Psoas muscle (tissue), 8 donors: Measurements from ENCODE around the gene DIDO1. TPM values are rescaled to one million over a fixed set of nuclear protein-coding genes. Genes with fewer than 3 reads are reported as not detected.

ENCODE experiments used
- ATAC-seq, 4 donors: fragments of 200-7000 bp; cut with Tn5 transposase; one replicate each; pipeline ENCODE4 v1.9.1; 2020; ENCODE audit warnings: moderate library complexity in 3 of 4, mild to moderate bottlenecking in 2 of 4
- DNase-seq, 2 donors: peaks; one replicate each; pipeline ENCODE4 v3.0.0-alpha.2; 2020
- H3K27ac ChIP-seq: fragments of 200-600 bp; one replicate; pipeline ENCODE4 v1.8.0; 2022
- H3K27me3 ChIP-seq, 3 donors: fragments of 200-600 bp in 1 of 3; one replicate each; pipeline versions ENCODE4 v1.6.1 to v1.8.0; 2013 to 2022; ENCODE audit warnings: low read length in 2 of 3, mild to moderate bottlenecking in 2 of 3, moderate library complexity in 1 of 3; ENCODE audit not compliant: insufficient read depth in 3 of 3
- H3K36me3 ChIP-seq, 2 donors: fragments of 200-600 bp in 1 of 2; one replicate each; pipeline versions ENCODE4 v1.6.1 to v1.8.0; 2013 to 2022; ENCODE audit warnings: low read depth in 1 of 2, mild to moderate bottlenecking in 1 of 2, moderate library complexity in 1 of 2; ENCODE audit not compliant: insufficient read depth in 1 of 2
- H3K4me1 ChIP-seq: fragments of 200-600 bp; one replicate; pipeline ENCODE4 v1.8.0; 2022
- H3K4me3 ChIP-seq: fragments of 200-600 bp; one replicate; pipeline ENCODE4 v1.8.0; 2022; ENCODE audit warnings: mild to moderate bottlenecking
- H3K9me3 ChIP-seq: fragments of 200-600 bp; one replicate; pipeline ENCODE4 v1.8.0; 2022
- WGBS, 3 donors: extraction: QIAGEN DNeasy Blood & Tissue Kit; methylation state at CpG; one replicate each; pipeline versions ENCODE4 v1.1.6 to v1.1.7; 2013; 5-methylcytosine and 5-hydroxymethylcytosine counted together
- intact Hi-C, 2 donors: fragments of 100-400 bp; cut with DNase I; formaldehyde crosslinking; loops; one replicate each; pipeline versions ENCODE4 v1.11.0 to v1.14.2; 2022
- polyA plus RNA-seq, 3 donors: library from polyadenylated mRNA; stranded (reverse); fragments of 200-250 nt; gene quantifications; one replicate each; pipeline ENCODE4 v1.2.3, GENCODE V29; 2013
- total RNA-seq, 4 donors: library from RNA; stranded (reverse); fragmentation: NEBNext Ultra II Directional in 2 of 4; extraction: Animal tissue kit (Norgen Biotek cat#: 25700) in 2 of 4; gene quantifications; one replicate each; pipeline versions ENCODE4 v1.2.1 to v1.2.4, GENCODE V29; 2021 to 2023
- TF ChIP-seq, protein P1 (sequence below): fragments of 200-600 bp; IDR thresholded peaks from one replicate; pipeline ENCODE4 v1.8.0; 2022; ENCODE audit warnings: antibody characterized with exemption
- donor health status: healthy with polysubstance abuse.
- donor health status: DM: no; HTN: no; CAD: no; lungs with moderate emphysema.
- donor health status: Bipolar disorder and iron deficiency.
- donor health status: healthy.
- donor health status: DM: yes; HTN: yes; CAD: no.
- donor health status: DM: no; HTN: no; CAD: no.
- donor health status: DM: no; HTN: no; CAD: no.
- donor health status: DM: yes; HTN: yes; CAD: no.

The DIDO1 gene
- total and polyA plus RNA-seq, 7 donors: 10.0 to 32.4 (median 23.9) TPM

DNA sequence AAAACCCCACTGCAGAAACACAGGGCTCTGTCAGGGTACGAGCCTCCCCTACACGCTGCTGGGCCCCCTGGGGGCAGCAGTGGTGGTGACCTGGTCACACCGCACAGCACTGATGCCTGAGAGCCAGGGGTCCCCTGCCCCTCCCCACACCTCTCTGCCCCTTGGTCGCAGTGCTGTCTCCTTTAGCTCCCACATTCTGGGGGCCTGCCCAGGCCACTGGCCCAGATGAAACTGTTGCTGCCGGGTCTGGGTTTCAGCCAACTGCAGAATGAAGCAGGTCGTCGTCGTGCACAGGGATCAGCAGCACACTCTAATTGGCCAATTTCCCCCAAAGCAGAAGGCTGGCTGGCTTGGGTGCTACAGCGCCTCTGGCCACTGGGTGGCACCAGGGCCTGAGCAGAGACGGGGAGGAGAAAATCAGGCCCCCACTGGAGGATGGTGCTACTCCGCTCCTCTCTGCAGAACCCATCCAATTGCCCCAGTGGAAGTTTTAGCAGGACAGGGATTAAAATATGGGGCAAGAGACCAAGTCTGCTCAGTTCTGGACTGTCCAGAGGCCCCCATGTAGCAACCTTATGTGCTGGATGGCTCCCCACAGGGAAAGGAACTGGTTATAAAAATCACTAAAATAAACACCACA is 26.1 kb downstream of the DIDO1 start:
- TF ChIP-seq, protein P1, sequence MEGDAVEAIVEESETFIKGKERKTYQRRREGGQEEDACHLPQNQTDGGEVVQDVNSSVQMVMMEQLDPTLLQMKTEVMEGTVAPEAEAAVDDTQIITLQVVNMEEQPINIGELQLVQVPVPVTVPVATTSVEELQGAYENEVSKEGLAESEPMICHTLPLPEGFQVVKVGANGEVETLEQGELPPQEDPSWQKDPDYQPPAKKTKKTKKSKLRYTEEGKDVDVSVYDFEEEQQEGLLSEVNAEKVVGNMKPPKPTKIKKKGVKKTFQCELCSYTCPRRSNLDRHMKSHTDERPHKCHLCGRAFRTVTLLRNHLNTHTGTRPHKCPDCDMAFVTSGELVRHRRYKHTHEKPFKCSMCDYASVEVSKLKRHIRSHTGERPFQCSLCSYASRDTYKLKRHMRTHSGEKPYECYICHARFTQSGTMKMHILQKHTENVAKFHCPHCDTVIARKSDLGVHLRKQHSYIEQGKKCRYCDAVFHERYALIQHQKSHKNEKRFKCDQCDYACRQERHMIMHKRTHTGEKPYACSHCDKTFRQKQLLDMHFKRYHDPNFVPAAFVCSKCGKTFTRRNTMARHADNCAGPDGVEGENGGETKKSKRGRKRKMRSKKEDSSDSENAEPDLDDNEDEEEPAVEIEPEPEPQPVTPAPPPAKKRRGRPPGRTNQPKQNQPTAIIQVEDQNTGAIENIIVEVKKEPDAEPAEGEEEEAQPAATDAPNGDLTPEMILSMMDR: peak; percentile 80
- WGBS, 3 donors: 1 to 3% (median 2%) methylated on average over 11 of the region's 11 CpGs
- Histone ChIP-seq H3K27me3 (no peaks in the 10 kb centered on the region), H3K4me1 (peaks cover 10% of the 10 kb centered on the region), H3K36me3 (peaks cover 6 to 53% of the 10 kb centered on the region in 2 donors), H3K4me3 (no peak overlapping the region), H3K9me3 (no peaks in the 10 kb centered on the region), H3K27ac (no peak overlapping the region)
- DNase-seq (peak; percentile 74 to 87), ATAC-seq (peak; percentile 88 to 93 (median 90))
- intact Hi-C loops: loop anchor here (2.0 to 5.0 kb wide), 3 partner anchors 25 to 109 kb away; partner anchors contain the start of gene GID8 (in 1 of the 2)

DNA sequence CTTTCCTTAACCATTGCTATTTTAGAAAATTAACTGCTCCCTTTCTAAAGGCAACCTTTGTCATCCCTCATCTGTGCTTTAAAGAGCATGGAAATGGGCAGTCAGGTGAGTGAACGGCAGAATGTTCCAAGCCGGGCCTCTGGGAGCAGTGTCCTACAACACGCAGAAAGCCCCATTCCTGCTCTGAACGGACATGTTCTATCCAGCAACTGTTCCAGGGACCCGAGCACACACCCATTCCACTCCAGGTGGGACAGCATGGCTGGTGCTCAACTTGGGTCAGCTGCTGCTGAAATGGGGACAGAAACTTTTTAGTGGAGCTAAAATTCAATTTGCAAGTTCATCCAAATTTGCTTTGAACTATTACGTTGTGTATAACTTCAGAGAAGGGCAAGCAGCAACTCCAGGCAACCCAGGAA is 26.7 kb downstream of the DIDO1 start:
- ATAC-seq: peak in 3 of 4 donors; percentile 31 to 39 (median 36)
- Histone ChIP-seq H3K27ac (no peak overlapping the region), H3K9me3 (no peaks in the 10 kb centered on the region), H3K27me3 (no peaks in the 10 kb centered on the region), H3K4me3 (no peak overlapping the region), H3K36me3 (peaks cover 9 to 53% of the 10 kb centered on the region in 2 donors), H3K4me1 (peaks cover 10% of the 10 kb centered on the region)
- WGBS, 3 donors: 1 to 4% (median 1%) methylated on average over 6 of the region's 6 CpGs
- intact Hi-C loops: loop anchor here (2.0 to 5.0 kb wide), 3 partner anchors 25 to 109 kb away; partner anchors contain the start of gene GID8 (in 1 of the 2)
- TF ChIP-seq, protein P1: no peak
- no peak for DNase-seq

DNA sequence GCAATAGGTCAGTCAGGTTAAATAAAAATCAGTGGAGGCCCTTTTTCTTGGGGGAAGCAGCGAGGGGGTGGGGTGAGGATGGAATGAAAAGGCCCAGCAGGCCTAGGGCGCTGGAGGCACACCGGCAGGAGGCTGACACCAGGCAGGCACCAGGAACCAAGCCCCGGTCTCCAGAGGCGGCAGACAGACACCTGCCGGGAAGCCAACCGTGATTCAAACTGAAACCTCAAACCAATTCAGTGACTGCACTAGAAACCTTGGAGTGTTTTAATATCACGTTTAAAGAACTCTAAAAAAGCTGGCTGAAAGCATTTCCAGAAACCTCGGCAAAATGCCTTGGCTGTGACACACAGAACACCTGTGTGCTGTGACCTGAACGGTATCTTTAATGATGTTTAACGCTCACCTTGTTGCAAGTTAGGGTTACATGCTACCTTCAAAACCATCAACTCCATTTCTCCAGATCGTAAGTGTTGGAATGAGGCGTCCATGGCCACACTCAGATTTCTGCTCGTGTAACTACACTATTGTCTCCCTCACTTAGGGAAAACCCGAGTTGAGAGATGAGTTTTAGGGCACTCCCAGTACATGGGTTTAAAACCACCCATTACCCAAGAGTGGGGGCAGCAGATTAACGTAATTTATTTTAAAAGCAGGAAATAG is 27.2 kb downstream of the DIDO1 start:
- Histone ChIP-seq H3K9me3 (no peaks in the 10 kb centered on the region), H3K36me3 (peaks cover 9 to 53% of the 10 kb centered on the region in 2 donors), H3K4me3 (no peak overlapping the region), H3K27ac (no peak overlapping the region), H3K4me1 (peaks cover 10% of the 10 kb centered on the region), H3K27me3 (no peaks in the 10 kb centered on the region)
- TF ChIP-seq, protein P1: no peak
- WGBS, 3 donors: 29 to 35% (median 30%) methylated on average over 16 of the region's 16 CpGs
- intact Hi-C loops: no loop called here
- no peak for DNase-seq
- ATAC-seq: no peak

DNA sequence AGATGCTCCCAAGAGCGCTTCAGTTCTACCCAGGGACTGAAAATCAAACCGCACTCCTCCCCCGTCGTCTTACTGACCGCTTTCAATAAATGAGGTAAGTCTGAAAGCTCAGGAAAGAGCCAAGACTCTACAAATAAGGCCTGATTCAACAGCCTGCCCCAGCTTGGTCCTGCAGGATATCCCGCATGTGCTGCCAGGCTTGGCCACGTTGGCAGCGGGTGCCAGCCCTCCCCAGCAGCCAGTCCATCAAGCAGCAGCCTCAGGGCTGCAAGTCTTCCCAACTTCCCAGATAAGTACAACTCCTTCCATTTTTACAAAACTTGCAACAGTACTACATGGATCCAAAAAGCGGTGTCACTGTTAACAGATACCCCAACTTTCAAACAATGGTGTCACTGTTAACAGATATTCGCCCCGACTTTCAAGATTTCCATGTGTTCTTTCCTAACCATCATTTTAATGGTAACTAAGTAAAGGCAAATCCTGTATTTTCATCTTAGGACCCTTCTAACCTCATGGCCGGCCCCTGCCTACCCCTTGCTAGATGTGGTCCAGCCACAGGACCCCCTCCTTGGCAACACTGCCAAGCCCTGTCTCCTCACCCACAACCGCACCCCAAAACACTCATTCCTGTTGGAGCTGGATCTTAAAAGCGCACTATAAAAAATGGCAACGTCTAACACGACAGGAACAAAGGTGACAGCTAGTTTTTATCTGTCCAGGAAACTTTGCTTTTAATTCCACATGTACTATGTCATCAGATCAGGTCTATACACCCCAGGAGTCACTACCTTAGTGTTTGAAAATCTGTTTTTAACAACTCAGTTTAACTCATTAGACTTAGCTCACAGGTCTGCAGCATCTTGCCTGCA is 28.0 kb downstream of the DIDO1 start:
- Histone ChIP-seq H3K27me3 (no peaks in the 10 kb centered on the region), H3K4me3 (no peak overlapping the region), H3K9me3 (no peaks in the 10 kb centered on the region), H3K36me3 (peaks cover 12 to 53% of the 10 kb centered on the region in 2 donors), H3K4me1 (peaks cover 10% of the 10 kb centered on the region), H3K27ac (no peak overlapping the region)
- ATAC-seq (no peak), DNase-seq (no peak)
- intact Hi-C loops: no loop called here
- TF ChIP-seq, protein P1: no peak
- WGBS, 3 donors: 60 to 74% (median 66%) methylated on average over 16 of the region's 16 CpGs
